Measurements from ENCODE around the gene KRTAP10-11.

DNA sequence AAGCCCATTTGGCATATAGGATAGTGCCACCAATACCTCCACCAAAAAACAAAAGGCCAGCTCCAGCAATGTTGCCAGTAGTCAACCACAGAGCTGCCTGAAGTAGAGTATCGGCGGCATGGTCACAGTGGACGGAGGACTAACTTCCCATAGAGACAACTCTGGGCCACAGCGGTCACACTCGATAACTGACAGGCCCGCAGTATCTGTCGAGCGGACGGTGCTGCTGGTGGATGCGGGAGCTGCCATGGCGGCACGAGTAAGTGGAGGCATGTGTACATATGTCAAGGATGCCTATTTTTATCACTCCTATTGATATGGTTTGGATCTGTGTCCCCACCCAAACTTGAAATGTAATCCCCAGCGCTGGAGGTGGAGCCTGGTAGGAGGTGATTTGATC lies 31.7 kb downstream of the KRTAP10-11 start:
- TF ChIP-seq ZNF274 (IDR thresholded peaks at IDR 0.05; ENCODE audit: low read depth, low read length) (no peak), YY1 (IDR thresholded peaks at IDR 0.05; ENCODE audit: insufficient read depth, insufficient read length) (no peak)
